HG03066 (cell line): Measurements from ENCODE around the gene TEAD1.

ENCODE experiments used
- ATAC-seq: cut with Tn5 transposase; IDR thresholded peaks from one replicate; pipeline ENCODE4 v1.9.1; 2021; ENCODE audit warnings: low read depth; ENCODE audit not compliant: unreplicated experiment

Gene TEAD1

GRCh38 chr11:12684816-12685215, 10.6 kb downstream of the TEAD1 start:
- ATAC-seq, result no peak

GRCh38 chr11:12685229-12685628, 11.0 kb downstream of the TEAD1 start:
- ATAC-seq, result no peak

- ATAC-seq, result no peak
Observed at GRCh38 chr11:12686246-12687060, 12.2 kb downstream of the TEAD1 start.

GRCh38 chr11:12687216-12687623, 13.0 kb downstream of the TEAD1 start:
- ATAC-seq, result no peak

GRCh38 chr11:12687740-12688139, 13.5 kb downstream of the TEAD1 start:
- no peak for ATAC-seq

GRCh38 chr11:12689029-12689755, 15.0 kb downstream of the TEAD1 start:
- ATAC-seq, result no peak

- ATAC-seq, result no peak
Observed at GRCh38 chr11:12690663-12691062, 16.4 kb downstream of the TEAD1 start.

GRCh38 chr11:12691473-12691872, 17.3 kb downstream of the TEAD1 start:
- ATAC-seq, result no peak

GRCh38 chr11:12692229-12693075, 18.2 kb downstream of the TEAD1 start:
- ATAC-seq, result no peak

- no peak for ATAC-seq
Observed at GRCh38 chr11:12693094-12693478, 18.9 kb downstream of the TEAD1 start.

GRCh38 chr11:12693479-12694182, 19.4 kb downstream of the TEAD1 start:
- ATAC-seq, result no peak

- ATAC-seq, result no peak
Observed at GRCh38 chr11:12694183-12694531, 19.9 kb downstream of the TEAD1 start.

- ATAC-seq, result no peak
Observed at GRCh38 chr11:12695221-12695794, 21.1 kb downstream of the TEAD1 start.

- no peak for ATAC-seq
Observed at GRCh38 chr11:12695873-12696272, 21.7 kb downstream of the TEAD1 start.

GRCh38 chr11:12696911-12697581, 22.8 kb downstream of the TEAD1 start:
- ATAC-seq, result no peak

- ATAC-seq, result no peak
Observed at GRCh38 chr11:12698048-12698447, 23.8 kb downstream of the TEAD1 start.

GRCh38 chr11:12701811-12702592, 27.8 kb downstream of the TEAD1 start:
- no peak for ATAC-seq

GRCh38 chr11:12702999-12703453, 28.8 kb downstream of the TEAD1 start:
- no peak for ATAC-seq

GRCh38 chr11:12704049-12704448, 29.8 kb downstream of the TEAD1 start:
- no peak for ATAC-seq
